Stimulated activated CD8-positive, alpha-beta memory T cell treated with anti-CD3 and anti-CD28 coated beads, Interleukin-7, amount 100 ng/mL, for 48 hours (primary cell): ENCODE data around the gene PKD2.
"Not testable (repeated sequence)": the region's sequence is repeated elsewhere in the genome, so short reads cannot be mapped to it uniquely, and the experiment has no call there.

Experiments used
- DNase-seq, 2 donors: peaks; one replicate each; pipeline ENCODE4 v3.0.0-alpha.2; 2020; ENCODE audit warnings: low read depth in 1 of 2; ENCODE audit errors: extremely low read depth in 1 of 2

PKD2 gene

GRCh38 chr4:88063634-88064296 lies 56.3 kb downstream of the PKD2 start:
- no peak for DNase-seq

- DNase-seq: no peak
Observed at GRCh38 chr4:88064410-88064809, 57.0 kb downstream of the PKD2 start.

DNA sequence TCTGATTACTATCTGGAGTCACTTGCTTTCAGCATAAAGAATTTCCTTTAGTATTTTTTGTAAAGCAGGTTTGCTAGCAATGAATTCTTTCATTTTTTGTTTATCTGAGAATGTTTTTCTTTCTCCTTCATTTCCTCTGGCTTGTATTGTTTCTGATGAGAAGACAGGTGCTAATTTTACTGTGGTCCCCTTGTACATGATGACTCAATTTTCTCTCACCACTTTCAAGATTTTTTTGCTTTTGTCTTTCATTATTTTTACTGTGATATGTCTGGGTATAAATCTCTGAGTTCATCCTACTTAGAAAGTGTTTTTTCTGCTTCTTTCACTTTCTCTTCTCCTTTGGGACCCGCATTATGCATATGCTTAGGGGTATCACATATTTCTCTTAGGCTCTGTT lies 62.6 kb downstream of the PKD2 start:
- DNase-seq: no peak

GRCh38 chr4:88075336-88075735 lies 67.9 kb downstream of the PKD2 start:
- DNase-seq: no peak

- no peak for DNase-seq
Observed at GRCh38 chr4:88077911-88078524, 70.6 kb downstream of the PKD2 start.

DNA sequence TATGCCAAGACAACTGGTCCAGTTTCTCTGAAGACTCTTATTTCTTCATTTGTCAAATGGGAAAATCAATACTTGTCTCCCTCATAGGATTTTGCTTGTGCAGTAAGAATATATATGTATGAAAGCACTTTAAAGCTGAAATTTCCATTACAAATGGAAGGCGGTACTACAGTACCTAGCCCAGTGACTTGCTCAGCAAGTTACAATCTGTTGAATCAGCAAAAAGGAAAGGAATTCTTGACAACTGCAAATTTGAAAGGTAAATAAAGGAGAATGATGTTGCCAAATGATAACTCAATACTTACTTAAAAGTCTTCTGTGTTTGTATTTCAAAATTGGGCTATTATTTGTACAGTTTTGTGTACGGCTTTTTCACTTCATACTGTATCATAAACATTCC lies 71.1 kb downstream of the PKD2 start:
- DNase-seq: no peak

DNA sequence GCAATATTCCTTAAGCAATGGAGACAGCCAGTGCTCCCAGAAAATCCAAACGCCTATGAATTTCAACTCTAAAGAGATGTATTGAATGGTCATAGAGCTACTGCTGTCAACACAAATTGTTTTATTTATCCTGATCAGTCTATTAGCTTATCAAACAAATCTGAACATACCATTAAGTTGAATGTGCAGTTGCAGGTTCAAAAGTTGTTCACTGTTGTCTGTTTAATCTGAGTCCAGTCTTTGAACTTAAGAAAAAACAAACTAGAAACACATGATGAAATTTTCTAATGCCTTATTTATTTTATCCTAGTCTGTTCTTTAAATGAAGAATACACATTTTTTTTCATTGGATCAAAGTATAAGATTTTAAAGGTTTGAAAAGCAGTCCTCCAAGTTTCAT lies 73.2 kb downstream of the PKD2 start:
- no peak for DNase-seq

- DNase-seq: no peak
Observed at GRCh38 chr4:88087004-88087403, 79.6 kb downstream of the PKD2 start.

GRCh38 chr4:88090898-88091297 lies 83.5 kb downstream of the PKD2 start:
- no peak for DNase-seq

- DNase-seq: no peak
Observed at GRCh38 chr4:88091378-88091777, 83.9 kb downstream of the PKD2 start.

GRCh38 chr4:88093874-88094273 lies 86.4 kb downstream of the PKD2 start:
- no peak for DNase-seq

- no peak for DNase-seq
Observed at GRCh38 chr4:88097301-88097700, 89.9 kb downstream of the PKD2 start.

DNA sequence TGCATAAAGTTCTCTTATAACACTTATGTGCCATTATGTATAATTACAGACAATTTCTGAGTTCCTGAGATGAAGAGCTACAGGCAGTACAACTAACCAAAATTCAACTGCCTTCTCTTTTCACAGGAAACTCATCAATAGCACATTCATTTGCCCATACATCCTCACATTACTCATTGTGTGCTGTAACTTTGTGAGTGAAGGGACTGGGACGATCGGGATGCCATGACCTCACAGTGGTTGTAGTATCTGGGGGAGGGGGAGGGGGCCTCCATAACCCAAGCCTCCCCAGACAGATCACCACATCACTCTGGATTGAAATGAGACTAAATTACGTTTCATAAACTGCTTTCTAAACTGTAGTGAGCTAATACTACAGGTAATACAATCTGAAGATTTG lies 90.3 kb downstream of the PKD2 start:
- no peak for DNase-seq

DNA sequence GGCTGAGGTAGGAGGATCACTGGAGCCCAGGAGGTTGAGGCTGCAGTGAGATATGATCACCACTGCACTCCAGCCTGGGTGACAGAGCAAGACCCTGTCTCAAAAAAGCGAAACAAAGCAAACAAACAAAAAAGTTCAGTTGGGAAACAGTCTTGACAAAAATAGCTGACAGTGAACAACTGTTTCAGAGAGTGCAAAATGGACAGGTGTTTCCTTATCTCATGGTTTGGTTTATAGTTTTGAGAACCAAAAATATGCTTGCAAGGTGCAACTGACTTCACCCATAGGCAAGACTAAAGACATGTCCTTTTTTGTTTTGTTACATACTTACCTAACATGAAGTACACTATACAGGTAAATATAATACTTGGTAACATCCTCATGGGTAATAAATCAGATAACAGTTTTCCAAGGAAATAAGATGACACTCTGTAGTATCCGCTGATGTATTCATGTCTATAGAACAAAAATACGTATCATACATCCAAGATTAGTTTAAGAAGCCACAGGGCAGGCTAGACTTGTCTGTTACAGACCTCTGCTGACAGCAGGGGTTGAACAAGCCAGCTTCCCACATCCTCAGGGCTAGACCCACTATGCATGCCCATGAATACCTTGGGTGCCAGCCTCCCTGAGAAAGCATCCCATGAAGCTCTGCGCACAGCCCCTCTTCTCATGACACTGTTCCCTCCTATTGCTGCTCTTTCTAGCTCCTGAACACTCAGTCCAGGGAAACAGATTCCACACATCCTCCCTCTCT lies 91.7 kb downstream of the PKD2 start:
- DNase-seq: no peak

DNA sequence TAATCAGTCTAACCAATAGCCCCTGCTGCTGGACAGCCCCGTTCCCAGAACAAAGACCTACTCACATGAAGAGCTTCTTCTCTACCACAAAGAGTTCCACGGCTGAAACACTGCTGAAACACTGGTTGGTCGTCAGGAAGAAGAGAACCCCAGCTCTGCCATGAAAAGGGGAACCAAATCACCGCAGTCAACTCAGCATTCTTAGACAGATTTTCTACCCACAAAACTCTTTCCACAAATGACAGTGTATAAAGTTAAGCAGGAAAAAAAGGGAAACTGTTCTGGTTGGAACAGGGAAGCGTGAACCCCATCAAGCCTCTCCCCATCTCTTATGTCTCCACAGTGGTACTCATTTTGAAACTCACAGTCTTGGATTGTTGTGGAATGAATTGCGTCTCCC lies 93.7 kb downstream of the PKD2 start:
- DNase-seq: no peak

DNA sequence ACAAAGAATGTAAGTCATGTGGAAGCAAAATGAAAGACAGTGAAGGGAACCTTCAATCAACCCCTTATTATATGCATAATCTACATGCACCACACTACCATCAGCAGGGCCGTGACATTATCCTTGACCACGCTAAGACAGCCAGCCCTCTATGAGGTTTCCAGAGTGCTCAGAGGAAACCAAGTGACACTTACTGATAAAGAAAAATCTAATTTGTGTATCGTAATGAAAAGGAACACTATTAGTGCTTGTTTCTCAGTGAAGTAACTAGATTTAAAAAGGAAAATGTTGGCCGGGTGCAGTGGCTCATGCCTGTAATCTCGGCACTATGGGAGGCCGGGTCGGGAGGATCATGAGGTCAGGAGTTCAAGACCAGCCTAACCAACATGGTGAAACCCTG lies 94.6 kb downstream of the PKD2 start:
- DNase-seq: no peak

- no peak for DNase-seq
Observed at GRCh38 chr4:88104902-88105610, 97.6 kb downstream of the PKD2 start.

DNA sequence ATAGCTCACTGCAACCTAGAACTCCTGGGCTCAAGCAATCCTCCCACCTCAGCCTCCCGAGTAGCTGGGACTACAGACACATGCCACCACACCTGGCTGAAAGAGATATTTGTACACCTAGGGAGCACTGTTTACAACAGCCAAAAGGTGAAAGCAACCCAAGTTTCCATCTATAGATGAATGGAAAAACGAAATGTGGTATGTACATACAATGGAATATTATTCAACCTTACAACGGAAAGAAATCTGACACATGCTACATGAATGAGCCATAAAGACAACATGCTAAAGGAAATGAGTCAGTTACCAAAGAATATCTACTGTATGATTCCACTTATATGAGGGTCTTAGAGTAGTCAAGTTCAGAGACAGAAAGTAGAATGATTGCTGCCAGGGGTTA lies 98.8 kb downstream of the PKD2 start:
- DNase-seq: no peak

DNA sequence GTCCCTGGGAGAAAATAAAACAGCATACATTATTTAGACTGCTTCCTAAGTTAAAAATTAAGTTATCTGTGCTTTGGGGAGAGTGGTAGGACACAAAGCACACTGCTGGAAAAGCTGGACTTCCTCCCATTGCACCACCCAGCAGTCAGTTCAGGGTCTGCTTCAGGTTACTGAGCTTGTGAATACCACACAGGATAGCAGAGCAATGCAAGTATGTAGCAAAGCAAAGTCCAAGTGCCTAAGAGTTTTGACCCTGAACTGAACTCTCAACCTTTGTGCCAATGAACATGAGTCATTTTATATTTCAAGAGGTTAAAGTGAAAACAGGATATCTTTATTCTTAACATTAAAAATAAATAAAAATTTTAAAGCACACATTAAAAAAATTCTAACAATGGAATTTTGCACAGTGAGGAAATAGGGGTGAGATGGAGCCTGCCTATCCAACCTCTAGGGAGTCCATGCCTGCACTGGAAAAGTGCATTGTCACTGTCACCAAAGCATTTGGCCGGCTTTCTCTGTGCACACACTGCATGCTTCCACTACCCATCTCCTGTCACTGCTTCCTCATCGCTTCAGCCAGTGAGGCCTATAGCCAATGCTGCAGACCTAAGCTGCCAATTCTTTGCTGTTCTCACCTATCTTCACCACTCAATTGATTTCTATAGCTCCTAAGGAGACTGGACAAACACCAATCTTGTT lies 100.1 kb downstream of the PKD2 start:
- no peak for DNase-seq

- not testable (repeated sequence) for DNase-seq
Observed at GRCh38 chr4:88108108-88108465, 100.7 kb downstream of the PKD2 start.

DNA sequence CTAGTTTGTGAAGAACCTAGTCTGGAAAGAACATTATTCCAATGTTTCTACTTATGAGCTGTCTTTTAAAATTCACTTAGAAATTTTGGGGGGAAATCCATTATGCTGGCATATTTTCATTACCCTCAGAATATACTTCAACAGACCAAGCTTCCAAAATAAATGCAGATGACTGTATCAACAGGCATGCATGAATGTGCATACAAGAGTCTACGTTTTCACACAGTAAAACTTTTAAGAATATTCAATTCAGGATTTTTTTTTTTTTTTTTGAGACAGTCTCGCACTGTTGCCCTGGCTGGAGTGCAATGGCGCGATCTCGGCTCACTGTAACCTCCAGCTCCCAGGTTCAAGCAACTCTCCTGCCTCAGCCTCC lies 101.3 kb downstream of the PKD2 start:
- no peak for DNase-seq
